GM21526 (cell line): ENCODE results near the gene SLC6A3.

Experiments used
- ATAC-seq: cut with Tn5 transposase; IDR thresholded peaks from one replicate; pipeline ENCODE4 v1.9.1; 2021; ENCODE audit warnings: moderate library complexity; ENCODE audit not compliant: unreplicated experiment, low FRiP score

Gene SLC6A3

GRCh38 chr5:1410156-1411014 is 34.9 kb downstream of the SLC6A3 start:
- ATAC-seq: no peak

DNA sequence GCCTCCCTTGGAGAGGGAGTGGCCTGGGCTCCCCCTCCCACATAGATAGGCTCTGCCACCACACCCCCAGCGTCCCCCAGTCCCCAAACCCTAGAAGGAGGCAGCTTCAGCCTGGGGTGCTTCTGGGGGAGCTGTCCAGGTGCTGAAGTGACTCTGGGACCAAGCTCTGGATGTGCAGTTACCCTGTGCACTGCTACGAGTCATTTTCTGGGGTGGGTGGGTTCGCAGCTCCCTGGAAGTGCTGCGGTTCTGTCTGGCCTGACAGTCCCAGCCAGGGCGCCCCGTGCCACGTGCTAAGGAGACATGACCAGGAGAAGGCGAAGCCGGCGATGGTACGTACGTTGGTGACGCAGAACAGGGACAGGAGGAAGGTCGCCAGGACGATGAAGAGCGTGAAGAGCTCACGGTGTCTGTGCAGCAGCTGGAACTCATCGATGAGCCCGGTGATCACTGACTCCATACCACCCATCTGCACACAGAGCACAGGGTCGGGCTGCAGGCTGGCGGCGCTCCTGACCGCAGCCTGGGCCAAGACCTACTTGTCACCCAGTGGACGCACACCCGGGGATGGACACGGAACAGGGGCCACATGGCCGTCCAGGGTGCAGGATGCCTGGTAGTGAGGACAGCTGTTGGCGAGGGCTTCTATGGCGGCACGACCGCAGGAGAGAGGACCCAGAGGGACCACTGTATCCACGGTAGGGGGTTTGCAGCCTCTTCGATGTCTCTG is 35.7 kb downstream of the SLC6A3 start:
- no peak for ATAC-seq

DNA sequence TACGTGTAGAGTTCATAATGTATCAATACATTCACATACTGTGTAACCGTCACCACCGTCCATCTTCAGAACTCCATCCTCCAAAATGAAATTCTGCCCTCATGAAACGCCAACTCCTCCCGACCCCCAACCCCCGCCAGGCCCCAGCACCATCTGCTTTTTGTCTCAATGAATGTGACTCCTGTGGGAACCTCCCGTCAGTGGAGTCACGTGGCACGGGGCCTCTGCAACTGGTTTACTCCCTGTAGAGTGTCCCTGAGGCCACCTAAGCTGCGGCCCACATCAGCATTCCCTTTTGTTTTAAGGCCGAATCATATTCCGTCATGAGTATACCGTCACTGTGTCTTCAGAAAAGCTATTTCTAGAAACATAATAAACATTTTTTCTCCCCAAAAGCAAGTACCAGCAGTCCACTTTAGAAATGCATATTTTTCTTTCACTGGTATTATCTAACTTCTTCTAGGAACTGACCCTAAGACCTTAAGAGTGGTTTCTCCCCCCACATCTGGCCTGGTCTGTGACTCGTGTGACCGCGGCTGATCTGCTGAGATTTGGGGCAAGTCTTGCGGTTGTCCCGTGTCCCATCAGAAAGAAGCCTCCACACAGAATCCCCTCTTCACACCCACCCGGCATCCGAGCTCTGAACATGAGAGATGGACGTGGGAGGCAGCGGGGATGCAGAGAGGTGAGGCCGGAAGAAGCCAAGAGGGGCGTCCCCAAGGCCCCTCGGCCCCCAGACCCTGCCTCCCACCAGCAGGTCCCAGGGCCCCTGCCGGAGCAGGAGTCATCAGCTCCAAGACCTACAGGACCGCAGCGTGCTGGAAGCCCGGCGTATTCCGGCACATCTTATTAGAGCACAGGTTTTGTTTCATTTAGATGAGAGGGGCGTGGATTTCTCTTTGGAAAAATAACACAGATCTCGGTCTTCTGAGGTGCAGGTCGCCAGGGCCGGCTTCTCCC is 38.3 kb downstream of the SLC6A3 start:
- no peak for ATAC-seq

DNA sequence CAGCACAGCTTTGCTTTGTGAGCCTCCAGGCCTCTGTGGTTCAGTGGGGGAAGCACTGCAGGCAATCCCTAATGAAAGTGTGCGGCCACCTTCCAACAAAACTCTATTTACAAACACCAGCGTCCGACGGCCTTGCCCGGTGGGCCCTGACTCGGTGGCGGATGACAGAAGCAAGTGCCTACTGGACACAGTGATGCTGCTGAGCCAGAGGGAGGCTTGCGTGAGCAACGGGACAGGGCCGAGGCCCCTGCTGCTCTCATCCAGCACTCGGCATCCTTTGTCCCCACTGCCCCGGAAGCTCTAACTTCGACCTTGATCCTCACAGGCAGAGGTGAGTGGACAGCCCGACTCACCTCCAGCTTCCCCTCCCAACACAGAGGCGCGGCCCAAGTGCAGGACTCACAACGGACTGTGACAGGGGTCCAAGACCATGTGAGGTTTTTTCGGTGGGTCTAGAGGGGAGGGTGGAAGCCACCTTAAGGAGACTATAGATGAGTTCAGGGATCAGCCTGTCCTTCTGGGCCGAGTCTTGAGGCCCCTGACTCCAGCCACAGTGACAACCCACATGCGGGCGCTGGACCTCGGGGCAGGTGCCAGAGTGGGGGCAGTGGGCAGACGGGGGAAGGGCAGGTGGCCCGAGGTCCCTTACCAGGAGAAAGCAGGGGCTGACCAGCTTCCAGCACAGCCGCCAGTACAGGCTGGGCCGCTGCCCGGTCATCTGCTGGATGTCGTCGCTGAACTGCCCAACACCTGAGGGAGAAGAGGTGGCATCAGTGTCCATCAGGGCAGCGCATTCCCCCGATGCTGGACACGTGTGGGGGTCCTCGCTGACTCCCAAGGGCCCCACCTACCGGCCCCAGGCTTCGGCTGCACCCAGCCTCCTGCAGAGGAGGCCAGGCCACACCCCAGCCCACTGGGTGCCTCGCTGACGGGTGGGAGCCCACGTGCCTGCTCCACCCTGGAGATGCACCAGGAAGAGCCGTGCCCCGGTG is 39.4 kb downstream of the SLC6A3 start:
- no peak for ATAC-seq

- ATAC-seq: no peak
Observed at GRCh38 chr5:1405121-1405520, 40.1 kb downstream of the SLC6A3 start.

DNA sequence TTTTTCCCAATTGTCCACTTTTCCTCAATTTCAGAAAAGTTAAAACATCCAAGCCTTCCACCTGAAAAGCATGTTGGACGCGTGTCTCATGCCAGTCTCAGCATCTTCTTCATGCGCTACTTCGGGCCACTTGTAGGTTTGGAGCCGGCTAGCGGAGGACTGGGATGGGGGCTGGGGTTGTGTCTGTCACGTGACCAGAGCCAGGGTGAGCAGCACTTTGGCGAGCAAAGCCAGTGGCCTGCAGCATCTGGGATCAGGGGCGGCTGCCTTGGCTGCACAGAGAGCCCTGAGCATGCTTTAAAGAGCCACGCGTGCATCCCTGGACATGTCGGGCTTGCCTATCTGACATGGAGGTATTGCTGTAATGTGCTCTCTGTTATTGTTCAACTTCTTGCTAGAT is 41.2 kb downstream of the SLC6A3 start:
- ATAC-seq: no peak

- ATAC-seq: no peak
Observed at GRCh38 chr5:1402611-1403255, 42.5 kb downstream of the SLC6A3 start.

DNA sequence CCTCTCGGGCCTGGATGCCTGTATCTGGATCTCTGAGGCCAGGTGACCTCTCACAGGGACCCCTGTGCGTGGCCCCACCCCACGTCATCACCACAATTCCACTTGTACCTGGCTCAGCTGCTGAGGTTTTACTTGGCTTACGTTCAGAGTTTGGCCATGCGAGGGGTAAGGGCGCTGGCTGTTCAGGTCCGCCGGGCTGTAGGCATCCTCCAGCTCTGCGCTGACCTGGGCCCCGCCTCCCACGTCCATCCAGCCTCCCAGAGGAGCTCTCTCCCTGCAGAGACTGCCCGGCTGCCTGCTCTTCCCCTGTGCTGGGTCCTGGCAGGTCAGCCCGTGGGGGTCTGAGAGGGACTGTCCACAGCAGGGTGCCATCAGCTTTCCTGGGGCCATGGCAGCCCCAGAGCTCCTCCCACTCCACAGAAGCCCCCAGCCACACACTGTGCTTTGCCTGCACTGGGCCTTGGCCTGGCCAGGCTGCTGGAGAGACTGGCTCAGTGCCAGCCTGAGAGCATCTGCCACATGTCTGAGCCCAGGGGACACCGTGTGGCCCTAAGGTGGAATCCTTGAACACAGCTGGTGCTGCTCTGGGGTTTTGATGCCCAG is 43.6 kb downstream of the SLC6A3 start:
- no peak for ATAC-seq

GRCh38 chr5:1400936-1401335 is 44.3 kb downstream of the SLC6A3 start:
- no peak for ATAC-seq

DNA sequence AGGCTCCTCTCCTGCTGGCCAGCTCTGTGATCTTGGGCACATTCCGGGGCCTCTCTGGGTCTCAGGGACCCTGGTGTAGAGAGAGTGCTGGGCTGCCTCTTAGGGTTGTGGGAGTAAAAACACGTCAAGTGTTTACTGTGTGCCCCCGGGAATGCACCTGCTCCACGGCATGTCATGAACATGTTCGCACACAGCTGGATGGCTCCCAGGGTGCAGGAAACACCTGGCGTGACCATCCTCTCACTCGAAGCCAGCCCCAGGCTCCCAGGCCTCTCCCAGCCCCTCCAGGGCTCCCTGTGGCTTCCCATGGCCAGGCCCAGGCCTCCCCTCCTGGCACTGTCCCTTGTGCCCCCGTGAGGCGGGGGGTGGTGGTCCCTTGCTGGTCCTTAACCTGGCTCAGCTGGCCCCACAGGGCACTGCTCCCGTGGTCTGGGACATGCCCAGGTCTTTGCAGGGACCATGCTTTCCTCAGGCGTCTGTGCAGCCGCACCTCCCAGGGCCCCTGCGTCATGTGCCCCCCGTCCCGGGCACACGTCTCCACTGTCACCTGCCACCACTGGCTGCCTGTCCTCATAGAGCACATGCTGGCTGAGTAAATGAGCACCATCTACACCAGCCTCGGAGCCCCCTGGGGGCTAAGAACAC is 44.9 kb downstream of the SLC6A3 start:
- no peak for ATAC-seq

DNA sequence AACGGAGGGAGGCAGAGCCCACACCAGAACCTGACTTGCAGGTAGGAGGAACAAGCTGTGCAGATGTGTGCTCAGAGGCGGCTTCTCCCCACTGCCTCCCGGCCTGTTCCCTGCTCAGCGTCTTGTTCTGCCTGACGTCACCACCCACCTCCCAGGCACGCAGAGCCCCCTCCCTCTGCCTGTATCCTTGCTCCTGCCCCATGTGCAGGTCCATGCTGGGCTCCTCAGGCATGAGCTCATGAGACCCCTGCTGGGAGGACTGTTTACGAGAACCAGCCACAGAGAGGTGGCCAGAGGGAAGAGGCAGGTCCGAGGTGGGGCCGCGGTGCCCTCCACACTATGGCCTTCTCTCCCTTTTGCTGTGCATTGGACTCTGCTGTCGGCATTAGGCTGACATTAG is 45.5 kb downstream of the SLC6A3 start:
- no peak for ATAC-seq

DNA sequence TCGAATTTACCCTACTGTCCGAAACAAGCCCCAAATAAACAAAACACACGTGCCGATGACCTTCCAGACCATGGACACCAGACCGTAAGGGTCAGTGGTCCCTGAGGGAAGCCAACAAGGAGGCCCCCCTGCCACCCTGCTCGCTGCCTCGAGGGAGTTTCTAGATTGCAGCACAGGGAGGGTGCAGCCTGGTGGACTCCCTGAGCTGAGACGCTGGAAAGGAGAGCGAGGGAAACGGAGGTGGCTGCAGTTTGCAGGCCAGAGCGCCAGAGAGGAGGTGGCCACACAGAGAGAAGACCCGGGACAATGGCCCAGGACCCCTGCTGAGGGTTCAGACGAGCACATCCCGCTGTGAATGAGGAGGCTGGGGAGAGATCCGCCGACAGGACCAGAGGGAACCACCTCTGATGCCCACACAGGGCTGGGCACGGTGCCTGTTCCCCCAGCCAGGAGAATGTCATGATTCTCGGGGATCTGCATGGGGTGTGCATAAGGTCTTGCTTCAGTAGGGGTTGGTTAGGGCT is 48.9 kb downstream of the SLC6A3 start:
- ATAC-seq: no peak

- ATAC-seq: no peak
Observed at GRCh38 chr5:1394881-1395860, 50.1 kb downstream of the SLC6A3 start.

DNA sequence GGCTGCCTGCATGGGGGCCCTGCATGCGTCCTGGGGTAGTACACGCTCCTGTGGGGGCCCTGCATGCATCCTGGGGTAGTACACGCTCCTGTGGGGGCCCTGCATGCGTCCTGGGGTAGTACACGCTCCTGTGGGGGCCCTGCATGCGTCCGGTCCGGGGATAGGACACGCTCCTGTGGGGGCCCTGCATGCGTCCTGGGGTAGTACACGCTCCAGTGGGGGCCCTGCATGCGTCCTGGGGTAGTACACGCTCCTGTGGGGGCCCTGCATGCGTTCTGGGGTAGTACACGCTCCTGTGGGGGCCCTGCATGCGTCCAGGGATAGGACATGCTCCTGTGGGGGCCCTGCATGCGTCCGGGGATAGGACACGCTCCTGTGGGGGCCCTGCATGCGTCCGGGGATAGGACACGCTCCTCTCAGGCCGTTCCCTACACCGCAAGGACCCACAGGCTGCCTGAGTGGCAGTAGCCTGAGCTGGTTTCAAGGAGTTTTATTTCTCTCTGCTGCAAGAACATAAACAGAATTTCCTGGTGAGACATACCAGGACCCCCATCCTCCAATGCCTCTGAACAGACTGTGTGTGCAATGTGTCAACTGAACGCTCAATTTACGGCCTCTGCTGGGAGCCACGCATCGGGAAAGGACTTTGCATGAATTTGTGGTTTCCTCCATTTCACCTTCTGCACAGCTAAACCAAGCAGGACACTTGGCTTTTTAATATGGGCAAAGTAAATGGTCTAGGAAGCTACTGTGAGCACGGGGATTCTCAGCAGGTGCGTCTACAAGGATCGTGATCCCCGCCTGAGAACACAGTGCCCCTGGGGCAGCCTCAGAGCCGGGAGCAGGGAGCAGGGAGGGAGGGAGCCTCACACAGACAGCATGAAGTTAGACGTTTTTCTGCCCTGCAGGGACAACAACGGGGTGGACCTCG is 51.4 kb downstream of the SLC6A3 start:
- no peak for ATAC-seq

GRCh38 chr5:1392801-1393565 is 52.3 kb downstream of the SLC6A3 start:
- ATAC-seq: no peak
